ENCODE results near the gene USPL1.

Gene USPL1

DNA sequence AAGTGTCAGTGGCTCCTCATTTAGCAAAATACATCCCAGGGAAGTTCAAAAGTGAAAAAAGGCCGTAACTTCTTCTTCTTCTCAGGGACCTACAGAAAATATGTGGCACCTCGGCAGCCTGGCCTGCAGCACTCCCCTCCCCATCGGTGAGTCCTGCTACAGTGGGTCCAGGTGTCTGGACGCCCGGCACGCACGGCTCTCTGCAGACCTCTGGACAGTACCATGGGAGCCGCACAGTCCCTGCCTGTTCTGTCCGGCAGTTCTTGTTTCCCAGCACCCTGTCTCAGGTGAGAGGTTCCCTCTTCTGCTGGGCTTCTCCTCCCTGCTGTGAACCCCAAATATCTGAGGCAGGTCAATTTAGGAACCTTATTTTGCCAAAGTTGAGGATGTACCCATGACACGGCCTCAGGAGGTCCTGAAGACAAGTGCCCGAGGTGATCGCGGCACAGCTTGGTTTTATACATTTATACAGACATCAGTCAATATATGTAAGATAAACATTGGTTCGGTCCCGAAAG, 80.8 kb downstream of the USPL1 start:
- FAIRE-seq, result no peak

DNA sequence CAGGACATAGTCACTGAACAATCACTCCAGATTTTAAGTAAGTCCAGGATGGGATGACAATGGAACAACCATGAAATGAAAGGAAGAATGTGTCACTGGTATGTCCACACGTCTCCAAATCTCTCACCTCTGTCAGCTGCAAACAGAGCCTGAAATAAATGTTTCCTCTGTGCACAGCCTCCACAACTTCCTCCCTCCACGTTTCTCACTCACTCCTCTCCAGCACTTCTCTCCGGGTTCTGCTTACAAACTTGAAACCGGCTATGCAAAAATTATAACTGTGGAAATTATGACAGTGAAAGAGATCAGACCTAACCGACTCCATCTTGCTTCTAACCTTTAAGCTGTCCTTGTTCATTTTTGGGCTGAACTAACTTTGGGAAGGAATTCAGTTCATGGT, 82.6 kb downstream of the USPL1 start:
- no peak for FAIRE-seq

DNA sequence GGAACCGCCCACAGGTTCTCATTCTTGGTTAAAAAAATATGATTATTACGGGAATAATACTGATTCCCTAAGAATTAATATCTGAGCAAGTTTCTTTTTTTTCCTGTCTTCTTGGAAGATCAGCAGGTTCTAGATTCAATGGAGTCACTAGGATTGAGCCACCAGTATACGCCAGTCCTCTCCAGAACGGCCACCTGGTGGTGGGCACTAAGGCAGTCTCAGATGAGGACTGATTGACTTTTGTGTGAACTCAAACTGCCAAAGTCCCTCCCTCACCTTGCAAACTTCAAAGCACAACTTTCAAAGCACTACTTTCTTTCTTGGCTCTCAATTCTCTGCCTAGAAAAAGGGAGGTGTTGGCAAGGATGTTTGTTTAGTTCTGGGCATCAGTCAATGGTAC, 84.3 kb downstream of the USPL1 start:
- no peak for FAIRE-seq

DNA sequence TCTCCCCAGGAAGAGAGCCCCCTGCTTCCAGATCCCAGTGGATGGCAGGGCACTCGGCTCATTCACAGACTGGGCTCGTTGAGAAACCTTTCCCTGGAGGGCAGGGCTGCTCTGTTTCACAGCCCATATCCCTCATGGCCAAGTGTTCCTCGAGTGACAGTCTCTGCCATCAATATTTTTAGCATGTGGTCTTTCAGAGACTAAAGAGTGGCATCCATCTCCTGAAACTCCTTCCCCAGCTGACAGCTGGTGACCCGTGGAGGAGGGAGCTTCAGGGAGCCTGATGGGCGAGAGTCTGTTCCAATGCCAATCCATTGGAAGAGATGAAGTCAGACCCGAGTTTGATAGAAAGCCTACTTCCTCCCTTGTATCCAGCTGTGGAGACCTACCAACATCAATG, 86.9 kb downstream of the USPL1 start:
- no peak for FAIRE-seq

DNA sequence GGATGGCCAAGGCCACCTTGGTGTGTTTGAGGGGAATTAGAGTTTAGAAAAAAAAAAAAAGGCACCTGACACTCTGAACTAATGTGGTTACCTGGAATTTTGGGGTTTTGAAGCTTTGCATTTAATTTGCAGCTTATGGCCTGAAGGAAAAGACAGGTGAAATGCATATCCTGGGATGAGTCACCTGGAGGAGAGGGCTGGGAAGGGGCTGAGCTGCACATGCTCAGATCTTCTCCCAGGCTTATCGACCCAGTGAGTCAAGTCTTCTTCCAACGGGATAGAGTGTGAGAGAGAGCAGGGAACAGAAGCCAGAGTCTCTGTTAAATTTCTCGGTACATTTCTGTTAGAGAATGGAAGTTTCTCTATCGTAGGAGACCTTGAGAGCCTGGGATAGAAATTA, 88.0 kb downstream of the USPL1 start:
- no peak for FAIRE-seq

DNA sequence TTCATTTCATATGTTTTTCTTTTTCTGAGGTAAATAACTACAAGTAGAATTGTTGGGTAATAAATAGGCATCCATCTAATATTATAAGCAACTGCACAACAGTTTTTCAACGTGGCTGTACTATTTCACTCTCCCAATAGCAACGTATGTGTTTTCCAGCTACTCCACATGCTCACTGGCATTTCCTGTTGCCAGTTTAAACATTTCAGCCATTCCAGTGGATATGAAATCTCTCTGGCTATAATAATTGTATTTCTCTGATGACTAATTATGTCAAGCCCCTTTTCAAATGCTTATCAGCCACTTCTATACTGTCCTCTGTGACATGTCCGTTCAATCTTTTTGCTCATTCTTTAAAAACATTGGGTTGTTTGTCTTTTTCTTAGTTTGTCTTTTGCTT, 90.8 kb downstream of the USPL1 start:
- no peak for FAIRE-seq

Measured in A204.1 (cell line).